Mesenchymal stem cell (in vitro differentiated cells and primary cell): ENCODE data around the gene IMPDH2.

Experiments used
- DNase-seq: peaks from one replicate; pipeline ENCODE4 v3.0.0-alpha.2; 2013
- H2AFZ ChIP-seq: one replicate; pipeline ENCODE4 v1.6.1; 2013; ENCODE audit warnings: low read depth, mild to moderate bottlenecking, control low read depth, inconsistent platforms, low read length, moderate library complexity
- H2AK5ac ChIP-seq: 2 replicates; pipeline ENCODE4 v1.6.1; 2013; ENCODE audit warnings: low read length, moderate library complexity, mild to moderate bottlenecking, inconsistent platforms; ENCODE audit not compliant: severe bottlenecking
- H2BK120ac ChIP-seq: one replicate; pipeline ENCODE4 v1.6.1; 2013; ENCODE audit warnings: low read depth, mild to moderate bottlenecking, inconsistent platforms, low read length, moderate library complexity
- H2BK12ac ChIP-seq, 2 experiments: one replicate each; pipeline ENCODE4 v1.6.1; 2013; ENCODE audit warnings: inconsistent platforms in 2 of 2, low read length in 2 of 2, mild to moderate bottlenecking in 2 of 2, moderate library complexity in 2 of 2, control low read depth in 1 of 2
- H2BK15ac ChIP-seq: one replicate; pipeline ENCODE4 v1.6.1; 2013; ENCODE audit warnings: mild to moderate bottlenecking, low read depth, inconsistent platforms; ENCODE audit not compliant: poor library complexity, severe bottlenecking
- H2BK5ac ChIP-seq: 2 replicates; pipeline ENCODE4 v1.6.1; 2013; ENCODE audit warnings: low read depth, mild to moderate bottlenecking, low read length, control low read depth, inconsistent platforms; ENCODE audit not compliant: poor library complexity, severe bottlenecking
- H3K14ac ChIP-seq, 2 experiments: one replicate each; pipeline ENCODE4 v1.6.1; 2013; ENCODE audit warnings: inconsistent platforms in 2 of 2, low read length in 2 of 2, control low read depth in 1 of 2, mild to moderate bottlenecking in 1 of 2, moderate library complexity in 1 of 2
- H3K18ac ChIP-seq, 2 experiments: one replicate each; pipeline ENCODE4 v1.6.1; 2013; ENCODE audit warnings: inconsistent platforms in 2 of 2, low read length in 2 of 2, control low read depth in 1 of 2, low read depth in 1 of 2, mild to moderate bottlenecking in 1 of 2
- H3K23ac ChIP-seq, 2 experiments: one replicate each; pipeline ENCODE4 v1.6.1; 2013; ENCODE audit warnings: inconsistent platforms in 2 of 2, low read length in 2 of 2, mild to moderate bottlenecking in 2 of 2, moderate library complexity in 2 of 2, control low read depth in 1 of 2
- H3K27ac ChIP-seq: 2 replicates; pipeline ENCODE4 v1.5.1; 2013; ENCODE audit warnings: mild to moderate bottlenecking, moderate library complexity, low read length, control low read depth, inconsistent platforms; ENCODE audit not compliant: poor library complexity, severe bottlenecking
- H3K27me3 ChIP-seq, 2 experiments: 2 replicates each; pipeline versions ENCODE4 v1.6.1 to v1.7.0; 2013; ENCODE audit warnings: low read length in 2 of 2, mild to moderate bottlenecking in 2 of 2, moderate library complexity in 2 of 2, control low read depth in 1 of 2, inconsistent platforms in 1 of 2; ENCODE audit not compliant: control insufficient read depth in 1 of 2, insufficient read depth in 1 of 2
- H3K36me3 ChIP-seq, 2 experiments: 2 replicates each; pipeline versions ENCODE4 v1.6.1 to v1.7.0; 2013; ENCODE audit warnings: low read length in 2 of 2, control low read depth in 1 of 2, inconsistent platforms in 1 of 2, low read depth in 1 of 2, mild to moderate bottlenecking in 1 of 2; ENCODE audit not compliant: insufficient read depth in 2 of 2, control insufficient read depth in 1 of 2
- H3K4ac ChIP-seq, 2 experiments: one replicate each; pipeline ENCODE4 v1.6.1; 2013; ENCODE audit warnings: inconsistent platforms in 2 of 2, low read length in 2 of 2, mild to moderate bottlenecking in 2 of 2, moderate library complexity in 2 of 2, control low read depth in 1 of 2, low read depth in 1 of 2
- H3K4me1 ChIP-seq: 2 replicates; pipeline ENCODE4 v1.6.1; 2013; ENCODE audit warnings: low read depth, low read length, control low read depth; ENCODE audit not compliant: control insufficient read depth, insufficient read depth
- H3K4me2 ChIP-seq: 2 replicates; pipeline ENCODE4 v1.6.1; 2013; ENCODE audit warnings: low read length, mild to moderate bottlenecking, inconsistent platforms; ENCODE audit not compliant: poor library complexity, severe bottlenecking
- H3K4me3 ChIP-seq, 2 experiments: 2 replicates each; pipeline versions ENCODE4 v1.5.1 to v1.7.0; 2013; ENCODE audit warnings: low read length in 2 of 2, mild to moderate bottlenecking in 2 of 2, control low read depth in 1 of 2, low read depth in 1 of 2; ENCODE audit not compliant: insufficient read depth in 1 of 2
- H3K79me1 ChIP-seq: replicated peaks from 2 replicates; pipeline ENCODE4 v1.6.1; 2013; ENCODE audit warnings: mild to moderate bottlenecking, control low read depth, low read length, inconsistent platforms; ENCODE audit not compliant: poor library complexity, severe bottlenecking
- H3K9ac ChIP-seq: 2 replicates; pipeline ENCODE4 v1.7.0; 2013; ENCODE audit warnings: mild to moderate bottlenecking, low read length, moderate library complexity
- H3K9me3 ChIP-seq: 2 replicates; pipeline ENCODE4 v1.7.0; 2013; ENCODE audit warnings: mild to moderate bottlenecking, low read length; ENCODE audit not compliant: control insufficient read depth
- H4K8ac ChIP-seq: one replicate; pipeline ENCODE4 v1.6.1; 2013; ENCODE audit warnings: inconsistent platforms, mild to moderate bottlenecking, low read length, moderate library complexity
- H4K91ac ChIP-seq: one replicate; pipeline ENCODE4 v1.6.1; 2013; ENCODE audit warnings: mild to moderate bottlenecking, low read length, inconsistent platforms
- WGBS: methylation state at CpG from one replicate; pipeline ENCODE4 v1.1.7; 2013; ENCODE audit warnings: mixed read lengths; 5-methylcytosine and 5-hydroxymethylcytosine counted together

Gene IMPDH2

DNA sequence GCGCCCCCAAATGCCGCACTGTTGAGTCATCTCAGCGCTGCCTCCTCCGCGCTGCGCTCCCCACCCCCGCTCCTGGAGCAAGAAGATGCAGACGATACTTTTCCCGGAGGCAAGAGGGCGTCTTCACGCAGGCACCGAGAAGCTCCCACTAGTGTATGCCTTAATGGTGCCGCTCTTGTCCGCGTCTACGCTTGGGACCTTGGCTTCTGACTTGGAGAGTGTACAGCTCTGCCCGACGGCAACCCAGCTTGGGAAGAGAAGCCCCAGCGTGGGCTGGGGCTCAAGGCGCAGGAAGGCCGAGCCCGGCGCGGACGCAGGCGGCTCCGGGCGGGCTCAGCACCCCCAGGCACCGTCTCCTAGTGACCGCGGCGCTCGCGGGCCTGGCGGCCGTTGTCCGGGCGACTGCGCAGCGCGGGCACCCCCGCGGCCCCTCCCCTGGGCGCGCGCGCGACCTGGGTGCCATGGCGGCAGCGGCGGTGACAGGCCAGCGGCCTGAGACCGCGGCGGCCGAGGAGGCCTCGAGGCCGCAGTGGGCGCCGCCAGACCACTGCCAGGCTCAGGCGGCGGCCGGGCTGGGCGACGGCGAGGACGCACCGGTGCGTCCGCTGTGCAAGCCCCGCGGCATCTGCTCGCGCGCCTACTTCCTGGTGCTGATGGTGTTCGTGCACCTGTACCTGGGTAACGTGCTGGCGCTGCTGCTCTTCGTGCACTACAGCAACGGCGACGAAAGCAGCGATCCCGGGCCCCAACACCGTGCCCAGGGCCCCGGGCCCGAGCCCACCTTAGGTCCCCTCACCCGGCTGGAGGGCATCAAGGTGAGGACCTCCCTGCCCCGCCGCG is 39.2 kb downstream of the IMPDH2 start, which contains the start of gene P4HTM:
P4HTM (plus strand) TSS at position 446 of the 840 bp plus-strand sequence; CDS start at position 462, 16 bp downstream.
- Histone ChIP-seq H3K18ac (peak within 1 kb of the TSS; percentile 78 to 95), H3K23ac (peak within 1 kb of the TSS; percentile 52 to 86), H4K8ac (peak within 1 kb of the TSS; percentile 93), H4K91ac (peak within 1 kb of the TSS; percentile 90), H3K14ac (peak within 1 kb of the TSS in 1 of 2 experiments; percentile 82), H3K9me3 (no peaks in the 10 kb centered on the region), H2BK120ac (peak within 1 kb of the TSS; percentile 51), H3K36me3 (peaks cover 25 to 26% of the 10 kb centered on the region in 2 experiments), H2AFZ (peak within 1 kb of the TSS; percentile 96), H2AK5ac (peak within 1 kb of the TSS; percentile 93), H3K9ac (peak within 1 kb of the TSS; percentile 98), H3K4me1 (peaks cover 24% of the 10 kb centered on the region), H3K4me2 (peak within 1 kb of the TSS; percentile 97), H2BK12ac (peak within 1 kb of the TSS; percentile 70 to 82), H2BK5ac (peak within 1 kb of the TSS; percentile 91), H3K4ac (peak within 1 kb of the TSS; percentile 46 to 87), H3K79me1 (peaks cover 32% of the 10 kb centered on the region), H3K27ac (peak within 1 kb of the TSS; percentile 95), H3K27me3 (no peaks in the 10 kb centered on the region), H3K4me3 (peak within 1 kb of the TSS; percentile 87 to 92), H2BK15ac (peak within 1 kb of the TSS; percentile 78)
- no peak for DNase-seq
- 2% methylated on average over 59 of the region's 91 CpGs for WGBS

DNA sequence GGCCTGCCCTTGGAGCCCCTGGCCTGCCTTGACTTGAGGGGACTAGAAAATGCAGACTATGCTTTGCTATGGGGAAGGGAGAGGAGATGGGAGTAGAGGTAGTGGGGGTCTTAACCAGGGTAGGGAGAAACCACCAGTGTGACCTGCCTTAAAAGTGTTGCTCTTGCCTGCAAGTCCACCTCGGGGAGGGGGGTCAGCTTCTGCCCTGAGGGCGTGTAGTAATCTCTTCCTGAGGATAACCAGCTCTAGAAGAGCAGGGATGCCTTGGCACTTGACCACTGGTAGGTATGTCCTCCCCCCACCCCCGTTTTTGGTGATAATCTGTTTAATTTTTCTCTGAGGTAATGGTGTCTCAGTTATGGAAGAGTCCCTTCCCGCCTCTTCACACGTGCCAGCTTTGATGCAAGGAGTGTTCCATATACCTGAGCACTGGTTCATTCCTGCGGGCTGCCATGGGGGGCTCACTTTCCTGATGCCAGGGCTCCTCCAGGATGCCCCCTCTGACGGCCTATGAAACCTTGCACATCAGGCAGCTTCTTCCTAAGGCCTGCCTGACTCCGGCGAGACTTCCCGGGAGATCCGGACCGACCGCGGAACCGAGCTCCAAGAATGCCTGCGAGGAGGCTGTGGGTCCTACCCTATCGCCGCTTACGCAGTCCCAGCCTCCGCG is 39.9 kb downstream of the IMPDH2 start:
- peaks cover 31% of the 10 kb centered on the region for H3K79me1 ChIP-seq
- peak overlapping the region; percentile 15 to 40 for H3K18ac ChIP-seq
- peak overlapping the region; percentile 95 for H3K27ac ChIP-seq
- peaks cover 27% of the 10 kb centered on the region for H3K4me1 ChIP-seq
- peak overlapping the region; percentile 59 for H4K8ac ChIP-seq
- H3K23ac ChIP-seq = no peak overlapping the region
- H3K14ac ChIP-seq = no peak overlapping the region
- peak overlapping the region; percentile 98 for H3K9ac ChIP-seq
- H3K4ac ChIP-seq = peak overlapping the region in 1 of 2 experiments; percentile 42
- H2BK120ac ChIP-seq = no peak overlapping the region
- peak overlapping the region; percentile 59 for H2AFZ ChIP-seq
- H2BK5ac ChIP-seq = peak overlapping the region; percentile 9
- H2BK15ac ChIP-seq = peak overlapping the region; percentile 8
- no peaks in the 10 kb centered on the region for H3K27me3 ChIP-seq
- H3K4me3 ChIP-seq = peak overlapping the region; percentile 87 to 92
- DNase-seq = peak; percentile 95
- H3K9me3 ChIP-seq = no peaks in the 10 kb centered on the region
- 9% methylated on average over 21 of the region's 21 CpGs for WGBS
- peak overlapping the region; percentile 93 for H2AK5ac ChIP-seq
- peak overlapping the region in 1 of 2 experiments; percentile 40 for H2BK12ac ChIP-seq
- H3K36me3 ChIP-seq = peaks cover 27 to 29% of the 10 kb centered on the region in 2 experiments
- peak overlapping the region; percentile 97 for H3K4me2 ChIP-seq
- peak overlapping the region; percentile 25 for H4K91ac ChIP-seq

GRCh38 chr3:48985831-48986376 is 43.3 kb downstream of the IMPDH2 start:
- no peak overlapping the region for H2BK5ac ChIP-seq
- H2AFZ ChIP-seq = no peak overlapping the region
- H3K18ac ChIP-seq = no peak overlapping the region
- no peak for DNase-seq
- peak overlapping the region; percentile 35 for H2AK5ac ChIP-seq
- H2BK15ac ChIP-seq = no peak overlapping the region
- H3K4me1 ChIP-seq = peaks cover 21% of the 10 kb centered on the region
- H3K14ac ChIP-seq = no peak overlapping the region
- H3K27ac ChIP-seq = no peak overlapping the region
- H3K9ac ChIP-seq = no peak overlapping the region
- no peak overlapping the region for H4K8ac ChIP-seq
- H4K91ac ChIP-seq = no peak overlapping the region
- no peaks in the 10 kb centered on the region for H3K9me3 ChIP-seq
- no peak overlapping the region for H3K4me2 ChIP-seq
- 96% methylated on average over 7 of the region's 7 CpGs for WGBS
- H3K4ac ChIP-seq = no peak overlapping the region
- no peaks in the 10 kb centered on the region for H3K27me3 ChIP-seq
- H3K23ac ChIP-seq = no peak overlapping the region
- H2BK12ac ChIP-seq = no peak overlapping the region
- H3K4me3 ChIP-seq = no peak overlapping the region
- H3K36me3 ChIP-seq = peaks cover 47 to 59% of the 10 kb centered on the region in 2 experiments
- H3K79me1 ChIP-seq = peaks cover 30% of the 10 kb centered on the region
- H2BK120ac ChIP-seq = no peak overlapping the region

DNA sequence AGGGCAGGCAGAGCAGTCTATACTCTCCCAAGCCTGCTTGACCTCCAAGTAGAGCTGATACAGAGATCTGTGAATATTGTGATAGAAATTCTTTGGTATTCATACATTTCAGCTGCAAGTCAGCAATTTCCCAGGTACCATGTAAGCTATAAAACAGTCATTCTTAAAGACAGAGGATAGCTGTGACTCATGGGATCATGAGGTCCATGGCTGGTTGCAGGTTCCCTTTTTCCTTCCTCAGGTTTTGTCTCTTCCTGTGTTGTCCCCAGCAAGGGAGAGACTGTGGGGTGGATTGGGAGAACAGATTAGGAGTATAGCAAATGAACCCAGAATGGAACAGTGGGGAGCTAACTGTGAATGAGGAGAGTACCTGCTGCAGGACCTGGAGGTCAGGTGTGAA is 44.5 kb downstream of the IMPDH2 start:
- H3K4me1 ChIP-seq = peaks cover 12% of the 10 kb centered on the region
- no peak overlapping the region for H3K4me2 ChIP-seq

More for the DNA sequence above, 44.5 kb downstream of the IMPDH2 start:
- Histone ChIP-seq H2BK120ac (no peak overlapping the region), H2BK5ac (no peak overlapping the region), H3K9ac (no peak overlapping the region), H4K8ac (no peak overlapping the region), H3K4me3 (no peak overlapping the region), H3K79me1 (peaks cover 31% of the 10 kb centered on the region), H3K27ac (peak overlapping the region; percentile 40), H2AK5ac (no peak overlapping the region), H2BK15ac (no peak overlapping the region), H2BK12ac (no peak overlapping the region), H3K23ac (no peak overlapping the region), H3K14ac (no peak overlapping the region), H3K36me3 (peaks cover 55 to 70% of the 10 kb centered on the region in 2 experiments), H2AFZ (no peak overlapping the region), H3K27me3 (no peaks in the 10 kb centered on the region), H3K9me3 (no peaks in the 10 kb centered on the region), H4K91ac (no peak overlapping the region), H3K4ac (no peak overlapping the region), H3K18ac (no peak overlapping the region)
- DNase-seq = no peak
